ENCODE results near the gene MCUR1.
"Not testable (repeated sequence)": the region's sequence is repeated elsewhere in the genome, so short reads cannot be mapped to it uniquely, and the experiment has no call there.

The MCUR1 gene

GRCh38 chr6:13828656-13829301, 14.4 kb upstream of the MCUR1 start:
- not testable (repeated sequence) for DNase-seq (ENCODE audit: low spot score)

GRCh38 chr6:13827032-13827431, 12.7 kb upstream of the MCUR1 start:
- no peak for DNase-seq (ENCODE audit: low spot score)

GRCh38 chr6:13825871-13826270, 11.5 kb upstream of the MCUR1 start:
- no peak for DNase-seq (ENCODE audit: low spot score)

GRCh38 chr6:13818341-13818740, 4.0 kb upstream of the MCUR1 start:
- DNase-seq (ENCODE audit: low spot score): no peak

- DNase-seq (ENCODE audit: low spot score): no peak
These were observed 700 bp upstream of the MCUR1 start for GRCh38 chr6:13814938-13815575.

- DNase-seq (ENCODE audit: low spot score): peak; percentile 71
These were observed 659 bp downstream of the MCUR1 start for GRCh38 chr6:13813621-13814175.

GRCh38 chr6:13813026-13813425, 1.3 kb downstream of the MCUR1 start:
- DNase-seq (ENCODE audit: low spot score): no peak

- no peak for DNase-seq (ENCODE audit: low spot score)
These were observed 2.1 kb downstream of the MCUR1 start for GRCh38 chr6:13812359-13812642.

- no peak for DNase-seq (ENCODE audit: low spot score)
These were observed 2.6 kb downstream of the MCUR1 start for GRCh38 chr6:13811627-13812358.

- DNase-seq (ENCODE audit: low spot score): no peak
These were observed 3.5 kb downstream of the MCUR1 start for GRCh38 chr6:13810688-13811446.

- no peak for DNase-seq (ENCODE audit: low spot score)
These were observed 5.6 kb downstream of the MCUR1 start for GRCh38 chr6:13808801-13809200.

- no peak for DNase-seq (ENCODE audit: low spot score)
These were observed 6.7 kb downstream of the MCUR1 start for GRCh38 chr6:13807696-13808095.

GRCh38 chr6:13803581-13803980, 10.8 kb downstream of the MCUR1 start:
- no peak for DNase-seq (ENCODE audit: low spot score)

- no peak for DNase-seq (ENCODE audit: low spot score)
These were observed 13.7 kb downstream of the MCUR1 start for GRCh38 chr6:13800615-13801014.

GRCh38 chr6:13796781-13797180, 17.6 kb downstream of the MCUR1 start:
- no peak for DNase-seq (ENCODE audit: low spot score)

- DNase-seq (ENCODE audit: low spot score): peak; percentile 62
These were observed 19.2 kb downstream of the MCUR1 start for GRCh38 chr6:13795041-13795750.

- peak; percentile 50 for DNase-seq (ENCODE audit: low spot score)
These were observed 20.2 kb downstream of the MCUR1 start for GRCh38 chr6:13794184-13794583.

GRCh38 chr6:13789746-13790145, 24.6 kb downstream of the MCUR1 start:
- DNase-seq (ENCODE audit: low spot score): no peak

- no peak for DNase-seq (ENCODE audit: low spot score)
These were observed 25.5 kb downstream of the MCUR1 start for GRCh38 chr6:13788820-13789219.

- no peak for DNase-seq (ENCODE audit: low spot score)
These were observed 27.2 kb downstream of the MCUR1 start for GRCh38 chr6:13787137-13787536.

- DNase-seq (ENCODE audit: low spot score): not testable (repeated sequence)
These were observed 34.2 kb downstream of the MCUR1 start for GRCh38 chr6:13780162-13780561.

- DNase-seq (ENCODE audit: low spot score): no peak
These were observed 36.3 kb downstream of the MCUR1 start for GRCh38 chr6:13778028-13778427.
